ENCODE results near the gene RRAD. TPM values are rescaled to one million over a fixed set of nuclear protein-coding genes. Genes with fewer than 3 reads are reported as not detected.

The RRAD gene
- total RNA-seq, 1 donor from 2014 or later: 11.1 TPM

DNA sequence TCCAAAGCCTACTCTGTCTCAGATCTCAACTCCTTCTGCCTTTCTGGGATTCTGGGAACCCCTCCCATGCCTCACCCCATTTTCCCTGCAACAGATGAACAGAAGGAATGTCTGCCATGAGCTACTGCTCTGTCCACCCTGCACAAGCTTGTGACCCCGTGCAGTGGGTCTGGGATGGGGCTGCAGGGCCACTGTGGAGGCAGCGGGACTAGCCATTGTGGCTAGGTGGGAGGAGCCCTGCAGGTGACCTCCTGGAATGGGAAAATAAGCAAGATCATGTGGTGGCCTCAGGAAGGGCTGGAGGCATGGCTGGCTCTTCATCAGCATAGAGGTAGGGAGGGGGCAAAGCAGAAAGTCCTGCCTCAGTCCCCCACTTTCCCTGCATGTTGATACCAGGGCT is 31.3 kb downstream of the RRAD start:
- H3K27ac ChIP-seq: no peak overlapping the region
- no peak for ATAC-seq
- no peaks in the 10 kb centered on the region for H3K27me3 ChIP-seq
- peaks cover 6% of the 10 kb centered on the region for H3K4me1 ChIP-seq
- H3K4me3 ChIP-seq: no peak overlapping the region
- TF ChIP-seq, protein P1, sequence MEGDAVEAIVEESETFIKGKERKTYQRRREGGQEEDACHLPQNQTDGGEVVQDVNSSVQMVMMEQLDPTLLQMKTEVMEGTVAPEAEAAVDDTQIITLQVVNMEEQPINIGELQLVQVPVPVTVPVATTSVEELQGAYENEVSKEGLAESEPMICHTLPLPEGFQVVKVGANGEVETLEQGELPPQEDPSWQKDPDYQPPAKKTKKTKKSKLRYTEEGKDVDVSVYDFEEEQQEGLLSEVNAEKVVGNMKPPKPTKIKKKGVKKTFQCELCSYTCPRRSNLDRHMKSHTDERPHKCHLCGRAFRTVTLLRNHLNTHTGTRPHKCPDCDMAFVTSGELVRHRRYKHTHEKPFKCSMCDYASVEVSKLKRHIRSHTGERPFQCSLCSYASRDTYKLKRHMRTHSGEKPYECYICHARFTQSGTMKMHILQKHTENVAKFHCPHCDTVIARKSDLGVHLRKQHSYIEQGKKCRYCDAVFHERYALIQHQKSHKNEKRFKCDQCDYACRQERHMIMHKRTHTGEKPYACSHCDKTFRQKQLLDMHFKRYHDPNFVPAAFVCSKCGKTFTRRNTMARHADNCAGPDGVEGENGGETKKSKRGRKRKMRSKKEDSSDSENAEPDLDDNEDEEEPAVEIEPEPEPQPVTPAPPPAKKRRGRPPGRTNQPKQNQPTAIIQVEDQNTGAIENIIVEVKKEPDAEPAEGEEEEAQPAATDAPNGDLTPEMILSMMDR (IDR thresholded peaks at IDR 0.05): no peak
- no peak for DNase-seq
- H3K9me3 ChIP-seq: no peaks in the 10 kb centered on the region
- peaks cover 4% of the 10 kb centered on the region for H3K36me3 ChIP-seq
- intact Hi-C loops (cut with DNase I): no loop called here

DNA sequence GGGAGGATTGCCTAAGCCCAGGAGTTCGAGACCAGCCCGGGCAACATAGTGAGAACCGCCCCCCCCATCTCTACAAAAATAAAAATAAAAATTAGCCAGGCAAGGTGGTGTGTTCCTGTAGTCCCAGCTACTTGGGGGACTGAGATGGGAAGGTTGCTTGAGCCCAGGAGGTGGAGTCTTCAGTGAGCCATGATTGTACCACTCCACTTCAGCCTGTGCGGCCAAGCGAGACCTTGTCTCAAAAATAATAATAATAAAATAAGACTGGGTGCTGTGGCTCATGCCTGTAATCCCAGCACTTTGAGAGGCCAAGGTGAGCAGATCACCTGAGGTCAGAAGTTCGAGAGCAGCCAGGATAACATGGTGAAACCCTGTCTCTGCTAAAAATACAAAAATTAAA is 33.5 kb downstream of the RRAD start:
- Histone ChIP-seq H3K27ac (no peak overlapping the region), H3K36me3 (peaks cover 11% of the 10 kb centered on the region), H3K27me3 (no peaks in the 10 kb centered on the region), H3K4me1 (no peaks in the 10 kb centered on the region), H3K9me3 (no peaks in the 10 kb centered on the region), H3K4me3 (no peak overlapping the region)
- TF ChIP-seq, protein P1 (IDR thresholded peaks at IDR 0.05): no peak
- DNase-seq (no peak), ATAC-seq (no peak)
- intact Hi-C loops (cut with DNase I): no loop called here

DNA sequence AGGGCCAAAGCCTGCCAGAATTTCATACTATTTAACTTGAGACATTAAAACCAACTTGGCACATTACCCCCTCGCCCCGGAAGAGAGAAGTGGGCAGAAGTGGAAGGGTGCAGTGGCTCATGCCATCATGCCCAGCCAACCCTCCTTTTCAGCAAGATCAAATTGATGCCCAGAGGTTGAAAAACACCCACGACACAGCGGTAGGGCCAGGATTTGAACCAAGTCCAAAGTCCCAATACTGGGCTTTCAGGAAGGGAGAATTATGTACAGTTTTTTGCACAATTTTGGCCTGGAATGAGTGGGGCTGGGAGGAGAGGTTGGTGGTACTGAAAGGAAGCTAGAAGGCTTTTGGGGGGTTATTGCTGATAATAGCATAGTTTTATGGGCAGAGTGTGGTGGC is 34.0 kb downstream of the RRAD start:
- no peaks in the 10 kb centered on the region for H3K27me3 ChIP-seq
- H3K4me3 ChIP-seq: no peak overlapping the region
- no peaks in the 10 kb centered on the region for H3K4me1 ChIP-seq
- H3K36me3 ChIP-seq: peaks cover 15% of the 10 kb centered on the region
- H3K27ac ChIP-seq: no peak overlapping the region
- intact Hi-C loops (cut with DNase I): no loop called here
- DNase-seq: no peak
- no peaks in the 10 kb centered on the region for H3K9me3 ChIP-seq
- no peak for ATAC-seq
- TF ChIP-seq, protein P1 (IDR thresholded peaks at IDR 0.05): no peak

DNA sequence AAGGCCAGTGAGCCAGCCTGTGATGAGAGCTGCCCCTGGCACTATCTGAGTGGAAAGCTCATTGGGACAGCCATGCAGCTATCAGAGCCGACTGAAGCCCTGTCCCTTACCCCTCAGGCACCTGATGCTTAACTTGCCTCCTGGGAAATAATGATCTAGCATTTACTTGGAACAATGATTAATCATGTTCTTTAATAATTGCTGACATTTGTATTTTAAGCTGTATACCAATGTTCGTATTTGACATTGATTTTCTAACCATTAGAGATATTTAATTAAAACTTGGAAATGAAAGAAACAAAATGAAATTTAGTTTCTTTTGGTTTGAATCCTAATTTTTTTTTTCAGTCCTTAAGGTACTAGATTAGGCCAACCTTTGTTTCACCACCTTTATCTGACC is 34.5 kb downstream of the RRAD start:
- H3K4me1 ChIP-seq: no peaks in the 10 kb centered on the region
- peaks cover 20% of the 10 kb centered on the region for H3K36me3 ChIP-seq
- no peaks in the 10 kb centered on the region for H3K27me3 ChIP-seq
- no peak overlapping the region for H3K4me3 ChIP-seq
- H3K9me3 ChIP-seq: no peaks in the 10 kb centered on the region
- TF ChIP-seq, protein P1 (IDR thresholded peaks at IDR 0.05): no peak
- intact Hi-C loops (cut with DNase I): no loop called here
- ATAC-seq (no peak), DNase-seq (no peak)
- H3K27ac ChIP-seq: no peak overlapping the region

DNA sequence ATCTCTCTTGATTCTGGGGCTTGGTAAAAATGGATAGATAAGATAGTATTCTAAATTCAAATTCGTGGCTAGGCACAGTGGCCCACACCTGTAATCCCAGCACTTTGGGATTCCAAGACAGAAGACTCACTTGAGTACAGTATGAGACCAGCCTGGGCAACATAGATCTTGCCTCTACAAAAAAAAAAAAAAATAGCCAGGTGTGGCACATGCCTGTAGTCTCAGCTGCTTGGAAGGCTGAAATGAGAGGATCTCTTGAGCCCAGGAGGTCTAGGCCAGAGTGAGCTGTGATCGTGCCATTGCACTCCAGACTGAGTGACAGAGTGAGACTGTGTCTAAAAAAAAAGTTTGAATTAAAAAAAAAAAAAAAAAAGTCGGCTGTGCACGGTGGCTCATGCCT is 35.7 kb downstream of the RRAD start:
- DNase-seq (no peak), ATAC-seq (peak; percentile 60)
- intact Hi-C loops (cut with DNase I): no loop called here
- H3K36me3 ChIP-seq: peaks cover 32% of the 10 kb centered on the region
- no peaks in the 10 kb centered on the region for H3K4me1 ChIP-seq
- H3K27me3 ChIP-seq: no peaks in the 10 kb centered on the region
- H3K4me3 ChIP-seq: no peak overlapping the region
- TF ChIP-seq, protein P1 (IDR thresholded peaks at IDR 0.05): no peak
- H3K9me3 ChIP-seq: no peaks in the 10 kb centered on the region
- H3K27ac ChIP-seq: no peak overlapping the region
